Chondrocyte (in vitro differentiated cells): ENCODE data around the gene LRMDA. TPM values are rescaled to one million over a fixed set of nuclear protein-coding genes. Genes with fewer than 3 reads are reported as not detected.

ENCODE experiments used
- DNase-seq: peaks from one replicate; pipeline ENCODE4 v3.0.0; 2021; ENCODE audit warnings: mixed read lengths, low spot score
- H3K27ac Mint-ChIP-seq: one replicate; pipeline ENCODE4 v1.8.0; 2021; ENCODE audit warnings: mild to moderate bottlenecking, moderate library complexity, mixed read lengths; ENCODE audit not compliant: unreplicated experiment
- H3K27me3 Mint-ChIP-seq: 2 replicates; pipeline ENCODE4 v1.8.0; 2021; ENCODE audit warnings: low read depth, mixed read lengths
- H3K36me3 Mint-ChIP-seq: 2 replicates; pipeline ENCODE4 v1.8.0; 2021; ENCODE audit warnings: low read depth, mixed read lengths
- H3K4me1 Mint-ChIP-seq: 2 replicates; pipeline ENCODE4 v1.8.0; 2021; ENCODE audit warnings: low read depth, mild to moderate bottlenecking, mixed read lengths
- H3K4me3 Mint-ChIP-seq: one replicate; pipeline ENCODE4 v1.8.0; 2021; ENCODE audit warnings: mild to moderate bottlenecking, moderate library complexity, mixed read lengths; ENCODE audit not compliant: unreplicated experiment
- H3K9me3 Mint-ChIP-seq: 2 replicates; pipeline ENCODE4 v1.8.0; 2021; ENCODE audit warnings: low read depth, mixed read lengths
- total RNA-seq: library from RNA; stranded (reverse); gene quantifications from 3 replicates; pipeline ENCODE4 v1.2.1, GENCODE V29; 2021
- TF ChIP-seq, protein P1 (sequence below): fragments of 200-600 bp; sonication (generic); IDR thresholded peaks from 2 replicates; pipeline ENCODE4 v1.5.0; 2021; ENCODE audit warnings: antibody characterized with exemption, mild to moderate bottlenecking, moderate library complexity

The LRMDA gene
- total RNA-seq, 1 donor from 2014 or later: 2.8 TPM

GRCh38 chr10:75427951-75428350, 3.5 kb upstream of the LRMDA start:
- H3K4me3 Mint-ChIP-seq: no peak overlapping the region
- no peaks in the 10 kb centered on the region for H3K9me3 Mint-ChIP-seq
- TF ChIP-seq, protein P1, sequence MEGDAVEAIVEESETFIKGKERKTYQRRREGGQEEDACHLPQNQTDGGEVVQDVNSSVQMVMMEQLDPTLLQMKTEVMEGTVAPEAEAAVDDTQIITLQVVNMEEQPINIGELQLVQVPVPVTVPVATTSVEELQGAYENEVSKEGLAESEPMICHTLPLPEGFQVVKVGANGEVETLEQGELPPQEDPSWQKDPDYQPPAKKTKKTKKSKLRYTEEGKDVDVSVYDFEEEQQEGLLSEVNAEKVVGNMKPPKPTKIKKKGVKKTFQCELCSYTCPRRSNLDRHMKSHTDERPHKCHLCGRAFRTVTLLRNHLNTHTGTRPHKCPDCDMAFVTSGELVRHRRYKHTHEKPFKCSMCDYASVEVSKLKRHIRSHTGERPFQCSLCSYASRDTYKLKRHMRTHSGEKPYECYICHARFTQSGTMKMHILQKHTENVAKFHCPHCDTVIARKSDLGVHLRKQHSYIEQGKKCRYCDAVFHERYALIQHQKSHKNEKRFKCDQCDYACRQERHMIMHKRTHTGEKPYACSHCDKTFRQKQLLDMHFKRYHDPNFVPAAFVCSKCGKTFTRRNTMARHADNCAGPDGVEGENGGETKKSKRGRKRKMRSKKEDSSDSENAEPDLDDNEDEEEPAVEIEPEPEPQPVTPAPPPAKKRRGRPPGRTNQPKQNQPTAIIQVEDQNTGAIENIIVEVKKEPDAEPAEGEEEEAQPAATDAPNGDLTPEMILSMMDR: no peak
- H3K36me3 Mint-ChIP-seq: no peaks in the 10 kb centered on the region
- DNase-seq: no peak
- H3K27ac Mint-ChIP-seq: no peak overlapping the region
- H3K4me1 Mint-ChIP-seq: peaks cover 5% of the 10 kb centered on the region
- H3K27me3 Mint-ChIP-seq: peaks cover 21% of the 10 kb centered on the region

DNA sequence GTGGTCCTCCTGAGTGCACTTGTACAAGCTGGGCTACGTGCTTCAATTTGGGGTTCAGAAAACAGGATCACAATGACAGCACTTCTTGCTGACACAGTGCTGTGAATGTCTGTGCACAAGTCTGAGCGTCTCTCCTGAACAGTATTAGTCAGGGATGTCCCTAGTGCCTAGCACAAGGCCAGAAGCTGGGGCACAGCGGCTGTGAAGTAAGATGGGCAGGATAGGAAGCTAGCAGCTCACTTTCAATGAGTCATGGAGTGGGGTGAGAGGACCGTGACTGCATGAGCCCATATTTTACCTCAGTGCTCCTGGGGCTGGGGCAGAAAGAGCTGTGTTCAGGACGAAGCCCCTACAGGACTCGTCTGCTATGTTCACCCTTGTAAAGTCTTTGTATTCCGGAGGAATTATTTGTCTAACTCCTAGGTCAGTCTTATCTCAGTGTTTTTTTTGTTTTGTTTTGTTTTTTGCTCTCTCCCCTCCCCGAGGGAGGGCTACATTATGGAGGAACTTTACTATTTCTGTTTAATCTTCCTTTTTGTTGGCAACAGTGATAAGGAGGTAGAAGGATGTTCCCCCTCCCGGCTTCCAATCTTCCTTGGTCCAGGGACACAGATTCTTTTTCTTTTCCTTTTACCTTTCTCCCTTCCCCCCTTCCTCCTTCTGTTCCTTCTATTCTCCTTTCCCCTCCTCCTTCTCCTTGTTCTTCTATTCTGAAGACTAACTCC, 2.8 kb upstream of the LRMDA start:
- TF ChIP-seq, protein P1: no peak
- Mint-ChIP-seq H3K4me3 (no peak overlapping the region), H3K27me3 (peaks cover 23% of the 10 kb centered on the region), H3K27ac (no peak overlapping the region), H3K4me1 (peaks cover 5% of the 10 kb centered on the region), H3K9me3 (no peaks in the 10 kb centered on the region), H3K36me3 (no peaks in the 10 kb centered on the region)
- DNase-seq: no peak

DNA sequence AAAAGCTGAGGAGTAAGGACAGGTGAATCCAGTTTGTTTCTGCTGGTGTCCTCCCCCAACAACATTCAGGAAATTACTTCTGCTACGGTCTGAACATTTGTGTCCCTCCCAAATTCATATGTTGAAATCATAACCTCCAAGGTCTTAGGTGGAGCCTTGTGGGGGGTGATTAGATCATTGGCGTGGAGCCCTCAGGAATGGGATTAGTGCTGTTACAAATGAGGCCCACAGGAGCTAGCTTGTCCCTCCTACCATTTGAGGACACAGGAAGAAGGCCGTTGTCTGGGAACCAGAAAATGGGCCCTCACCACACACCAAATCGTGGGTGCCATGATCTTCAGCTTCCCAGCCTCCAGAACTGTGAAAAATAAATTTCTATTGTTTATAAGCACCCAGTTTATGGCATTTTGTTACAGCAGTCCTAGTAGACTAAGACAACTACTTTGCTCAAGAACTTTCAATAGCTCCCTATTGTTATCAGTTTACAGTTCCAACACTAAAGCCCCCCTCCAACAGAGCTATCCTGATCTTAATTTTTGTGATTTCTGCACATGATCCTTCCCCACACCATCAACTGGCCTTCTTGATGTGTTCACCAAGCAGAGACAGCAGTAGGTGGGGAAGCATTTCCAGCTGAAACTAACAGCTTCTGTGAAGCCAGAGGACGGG, 2.1 kb upstream of the LRMDA start:
- no peaks in the 10 kb centered on the region for H3K36me3 Mint-ChIP-seq
- no peak overlapping the region for H3K27ac Mint-ChIP-seq
- H3K4me1 Mint-ChIP-seq: peaks cover 5% of the 10 kb centered on the region
- H3K27me3 Mint-ChIP-seq: peaks cover 28% of the 10 kb centered on the region
- DNase-seq: no peak
- H3K4me3 Mint-ChIP-seq: no peak overlapping the region
- no peaks in the 10 kb centered on the region for H3K9me3 Mint-ChIP-seq
- TF ChIP-seq, protein P1: no peak

GRCh38 chr10:75430000-75430763, 1.2 kb upstream of the LRMDA start:
- DNase-seq: no peak
- Mint-ChIP-seq H3K27ac (no peak overlapping the region), H3K4me1 (peaks cover 5% of the 10 kb centered on the region), H3K4me3 (no peak overlapping the region), H3K9me3 (no peaks in the 10 kb centered on the region), H3K36me3 (no peaks in the 10 kb centered on the region), H3K27me3 (peaks cover 34% of the 10 kb centered on the region)
- TF ChIP-seq, protein P1: no peak

DNA sequence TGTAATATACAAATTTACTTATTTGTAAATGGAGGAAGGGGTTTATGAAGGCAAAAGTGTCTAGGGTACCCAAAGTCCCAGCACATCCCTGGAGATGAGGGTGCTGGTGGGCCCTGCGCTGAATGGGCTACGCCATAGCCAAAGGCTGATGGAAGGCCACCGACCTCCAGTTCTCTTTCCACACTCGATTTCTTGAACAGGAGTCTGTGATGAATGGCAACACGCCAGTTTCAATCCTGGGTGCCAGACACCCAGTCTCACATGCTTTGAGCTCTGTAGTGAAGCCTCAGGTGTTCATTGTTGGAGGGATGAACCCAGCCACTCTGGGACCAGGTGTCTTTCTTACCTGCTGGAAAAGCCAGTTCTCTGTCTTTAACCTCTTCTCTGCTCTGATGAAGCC, 752 bp downstream of the LRMDA start:
- TF ChIP-seq, protein P1: no peak
- Mint-ChIP-seq H3K36me3 (no peaks in the 10 kb centered on the region), H3K4me3 (peak overlapping the region; percentile 70), H3K9me3 (no peaks in the 10 kb centered on the region), H3K27ac (no peak overlapping the region), H3K4me1 (peaks cover 5% of the 10 kb centered on the region), H3K27me3 (peaks cover 41% of the 10 kb centered on the region)
- no peak for DNase-seq
